ENCODE measurements around the gene TRMT112.

The TRMT112 gene

GRCh38 chr11:64306563-64306875, 10.8 kb downstream of the TRMT112 start:
- DNase-seq, result no peak

- no peak for DNase-seq
Measured at GRCh38 chr11:64305691-64306562, 11.4 kb downstream of the TRMT112 start.

- DNase-seq, result peak; percentile 97
Measured at GRCh38 chr11:64305075-64305690, 12.2 kb downstream of the TRMT112 start, which contains the start of gene ESRRA. TSS of gene ESRRA (plus strand) at chr11:64305524. CDS start at chr11:64307180, 1,656 bp downstream.

GRCh38 chr11:64304316-64305072, 12.9 kb downstream of the TRMT112 start:
- DNase-seq, result peak; percentile 71

GRCh38 chr11:64304032-64304315, 13.4 kb downstream of the TRMT112 start:
- DNase-seq, result no peak

- DNase-seq, result no peak
Measured at GRCh38 chr11:64303109-64304031, 14.0 kb downstream of the TRMT112 start.

- no peak for DNase-seq
Measured at GRCh38 chr11:64299847-64300648, 17.3 kb downstream of the TRMT112 start, which contains the start of gene CATSPERZ. TSS of gene CATSPERZ (plus strand) at chr11:64300358. CDS start at chr11:64300411, 53 bp downstream.

GRCh38 chr11:64298966-64299846, 18.2 kb downstream of the TRMT112 start:
- no peak for DNase-seq

- no peak for DNase-seq
Measured at GRCh38 chr11:64297699-64298358, 19.5 kb downstream of the TRMT112 start.

- DNase-seq, result no peak
Measured at GRCh38 chr11:64296830-64297698, 20.3 kb downstream of the TRMT112 start.

GRCh38 chr11:64296236-64296635, 21.1 kb downstream of the TRMT112 start:
- no peak for DNase-seq

GRCh38 chr11:64295760-64296159, 21.6 kb downstream of the TRMT112 start:
- DNase-seq, result no peak

GRCh38 chr11:64294774-64295173, 22.6 kb downstream of the TRMT112 start:
- no peak for DNase-seq

GRCh38 chr11:64292460-64293254, 24.7 kb downstream of the TRMT112 start:
- no peak for DNase-seq

- no peak for DNase-seq
Measured at GRCh38 chr11:64291752-64292459, 25.5 kb downstream of the TRMT112 start.

GRCh38 chr11:64291262-64291751, 26.1 kb downstream of the TRMT112 start, which contains the start of gene KCNK4:
TSS of gene KCNK4 (plus strand) at chr11:64291302. CDS start at chr11:64293019, 1,717 bp downstream.
- DNase-seq, result no peak

All from NCI-H2029 treated with DMSO at 0.1 percent for 48 hours (cell line).